GM19455 (cell line): ENCODE measurements around the gene RALB.
"Not testable (repeated sequence)": the region's sequence is repeated elsewhere in the genome, so short reads cannot be mapped to it uniquely, and the experiment has no call there.

Experiments used
- ATAC-seq: cut with Tn5 transposase; IDR thresholded peaks from one replicate; pipeline ENCODE4 v1.9.1; 2021; ENCODE audit not compliant: unreplicated experiment

RALB gene

DNA sequence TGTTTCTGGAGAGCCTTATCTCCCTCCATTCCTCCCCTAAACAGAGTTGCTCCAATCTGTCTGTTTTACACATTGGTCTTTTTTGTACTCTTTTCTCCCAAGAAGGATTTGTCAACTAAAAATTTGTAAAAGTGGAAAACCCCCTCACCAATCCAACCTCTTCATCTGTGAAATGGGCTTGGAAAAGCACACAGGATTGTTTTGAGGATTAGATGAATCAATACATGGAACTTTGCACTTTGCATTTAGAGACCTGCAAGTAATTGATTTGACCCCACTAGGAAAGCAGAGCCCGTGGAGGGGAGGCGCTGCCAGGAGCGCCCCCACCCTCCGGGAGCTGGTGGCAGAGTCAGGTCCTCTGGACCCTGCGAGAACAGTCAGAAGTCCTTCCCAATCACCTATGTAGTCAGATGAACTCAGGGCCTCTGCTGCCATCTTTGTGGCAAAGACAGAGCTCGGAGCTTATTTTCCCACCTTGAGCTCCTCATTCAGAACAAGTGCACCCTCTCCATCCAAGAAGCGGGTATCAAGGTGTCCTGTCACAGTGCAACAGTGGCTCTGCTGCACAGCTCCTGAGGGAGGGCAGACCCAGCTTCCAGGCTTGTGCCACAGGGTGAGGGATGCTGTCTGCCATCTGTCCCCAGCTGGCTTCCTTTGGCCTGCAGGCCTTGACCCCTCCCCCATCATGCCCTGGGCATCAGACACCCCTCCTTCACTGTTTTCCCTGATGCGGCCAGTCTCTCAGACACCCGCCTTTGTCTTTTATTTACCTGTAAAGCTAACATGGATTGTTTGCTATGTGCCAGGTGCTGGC, 27.7 kb upstream of the RALB start:
- no peak for ATAC-seq

GRCh38 chr2:120225549-120226065, 27.0 kb upstream of the RALB start:
- ATAC-seq = no peak

- no peak for ATAC-seq
These were observed 26.3 kb upstream of the RALB start for GRCh38 chr2:120226316-120226715.

DNA sequence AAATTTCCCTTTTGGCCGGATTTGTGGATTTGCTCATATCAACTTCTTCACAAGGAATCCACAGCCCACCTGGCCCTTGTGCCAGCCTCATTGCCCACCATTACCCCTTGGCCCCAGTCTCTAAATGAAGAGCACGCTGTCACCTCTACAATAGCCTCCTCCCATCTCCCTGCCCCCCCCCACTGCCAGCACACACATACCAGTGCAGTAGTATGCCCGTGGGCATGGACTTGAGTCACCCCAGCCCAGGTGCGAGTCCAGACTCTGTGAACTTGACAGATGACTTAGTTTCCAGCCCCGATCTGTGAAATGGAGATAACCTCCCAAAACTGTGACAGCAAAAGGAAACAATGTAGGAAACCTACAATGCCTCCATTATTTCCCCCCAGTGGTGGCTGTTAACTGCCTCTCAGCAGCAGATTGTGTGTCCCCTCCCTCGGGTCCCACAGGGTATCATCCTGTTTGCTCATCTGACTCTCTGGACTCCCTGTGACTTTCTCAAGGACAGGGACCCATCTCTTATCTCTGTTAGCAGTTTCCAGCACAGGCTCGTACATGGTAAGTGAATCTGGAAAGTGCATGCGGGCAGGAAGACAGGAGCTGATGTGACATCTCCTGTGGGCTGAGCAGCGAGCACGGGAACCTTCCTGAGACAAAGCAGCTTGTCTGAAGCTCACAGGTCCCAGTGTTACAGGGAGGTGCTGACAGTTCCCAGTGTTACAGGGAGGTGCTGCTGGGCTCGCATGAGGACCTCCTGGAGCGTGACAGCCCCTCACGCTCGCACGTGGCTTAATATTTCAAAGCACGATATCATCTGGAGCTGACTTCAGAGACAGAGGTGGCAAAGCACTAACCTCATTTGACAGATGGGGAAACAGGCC, 25.3 kb upstream of the RALB start:
- ATAC-seq = no peak

- no peak for ATAC-seq
These were observed 24.1 kb upstream of the RALB start for GRCh38 chr2:120228503-120228902.

GRCh38 chr2:120229341-120229740, 23.3 kb upstream of the RALB start:
- no peak for ATAC-seq

DNA sequence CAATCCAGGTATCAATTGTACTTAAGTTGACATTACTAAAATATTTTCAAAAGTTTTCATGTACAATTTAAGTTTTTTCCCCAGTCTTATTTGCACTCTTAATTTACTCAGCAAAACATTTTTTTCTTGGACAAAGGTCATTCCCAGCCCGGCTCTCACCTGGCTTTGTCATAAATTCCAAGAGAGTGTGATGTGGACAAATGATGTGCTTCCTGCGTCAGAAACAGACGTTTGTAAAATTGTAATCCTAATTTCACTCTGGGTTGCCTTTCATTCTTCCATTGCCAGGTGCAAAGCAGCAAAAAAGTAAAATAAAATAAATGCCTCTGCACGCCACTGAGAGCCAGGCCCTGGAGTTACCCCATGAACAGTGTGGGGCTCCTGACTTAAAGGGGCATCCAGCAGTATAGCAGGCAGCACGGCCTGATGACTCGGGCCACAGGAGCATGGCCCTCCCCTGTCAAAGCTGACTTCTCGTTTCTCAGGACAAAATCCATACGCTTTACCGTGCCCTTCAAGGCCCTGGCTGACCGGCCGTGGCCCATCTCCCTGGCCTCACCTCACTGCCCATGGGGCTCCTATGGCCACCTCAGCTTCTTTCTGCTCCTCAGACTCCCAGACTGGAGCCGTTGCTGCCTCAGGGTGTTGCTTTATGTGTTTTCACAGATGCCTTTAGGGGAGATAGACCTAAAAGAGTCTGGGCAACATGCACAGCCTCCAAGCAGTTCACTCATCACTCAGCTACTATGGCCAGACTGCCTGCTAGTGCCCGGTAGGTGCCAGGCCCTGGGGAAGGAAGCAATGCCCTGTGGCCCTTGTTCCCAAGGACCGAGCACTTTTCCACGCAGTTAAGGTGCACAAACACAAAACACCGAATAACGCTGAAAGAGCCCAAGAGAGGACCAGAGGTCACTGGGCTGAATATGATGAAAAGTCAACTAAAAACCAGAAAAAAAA, 21.9 kb upstream of the RALB start:
- no peak for ATAC-seq

GRCh38 chr2:120231564-120231973, 21.1 kb upstream of the RALB start:
- ATAC-seq = peak; percentile 14

- peak; percentile 76 for ATAC-seq
These were observed 20.5 kb upstream of the RALB start for GRCh38 chr2:120231974-120232635.

DNA sequence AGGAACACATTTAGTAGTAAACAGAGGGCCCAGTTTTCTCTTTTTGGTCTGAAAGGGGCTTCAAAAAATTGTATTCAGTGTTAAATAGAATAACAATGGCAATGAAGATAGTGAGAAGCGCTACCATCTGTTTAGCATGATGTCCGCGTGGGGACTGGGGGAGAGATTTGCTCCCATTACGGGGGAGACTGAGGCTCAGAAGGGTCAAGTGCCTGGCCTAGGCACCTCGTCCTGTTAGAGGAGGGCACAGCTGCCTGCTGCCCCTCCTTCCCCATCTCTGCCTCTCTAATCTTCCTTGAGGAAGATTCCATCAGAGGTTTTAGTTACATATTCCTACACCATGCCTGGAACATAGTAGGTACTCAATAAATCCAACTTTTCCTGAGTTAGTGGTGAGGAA, 19.4 kb upstream of the RALB start:
- no peak for ATAC-seq

DNA sequence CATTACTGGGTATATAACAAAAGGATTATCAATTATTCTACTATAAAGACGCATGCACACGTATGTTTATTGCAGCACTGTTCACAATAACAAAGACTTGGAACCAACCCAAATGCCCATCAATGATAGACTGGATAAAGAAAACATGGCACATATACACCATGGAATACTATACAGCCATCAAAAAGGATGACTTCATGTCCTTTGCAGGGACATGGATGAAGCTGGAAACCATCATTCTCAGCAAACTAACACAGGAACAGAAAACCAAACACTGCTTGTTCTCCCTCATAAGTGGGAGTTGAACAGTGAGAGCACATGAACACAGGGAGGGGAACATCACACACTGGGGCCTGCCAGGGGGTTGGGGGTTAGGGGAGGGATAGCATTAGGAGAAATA, 17.5 kb upstream of the RALB start:
- not testable (repeated sequence) for ATAC-seq

DNA sequence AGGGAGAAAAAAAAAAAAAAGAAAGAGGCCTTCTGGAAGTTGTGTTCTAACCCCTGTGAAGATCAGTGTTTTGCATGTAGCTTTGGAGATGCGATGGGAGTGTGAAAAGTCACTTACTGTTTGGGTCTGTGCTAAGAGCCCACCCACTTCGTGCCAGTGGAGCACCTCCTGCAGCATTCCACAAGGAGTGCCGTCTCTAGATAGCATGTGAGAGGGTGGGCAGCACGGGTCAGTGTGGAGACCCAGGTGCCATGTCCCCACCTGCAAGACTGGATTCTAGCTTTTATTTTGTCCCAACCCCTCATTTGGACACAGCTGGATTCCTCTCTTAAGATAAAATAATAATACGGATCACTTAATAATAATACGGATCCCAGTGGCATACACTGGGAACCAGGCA, 17.0 kb upstream of the RALB start:
- no peak for ATAC-seq

- ATAC-seq = no peak
These were observed 16.3 kb upstream of the RALB start for GRCh38 chr2:120236316-120236715.

DNA sequence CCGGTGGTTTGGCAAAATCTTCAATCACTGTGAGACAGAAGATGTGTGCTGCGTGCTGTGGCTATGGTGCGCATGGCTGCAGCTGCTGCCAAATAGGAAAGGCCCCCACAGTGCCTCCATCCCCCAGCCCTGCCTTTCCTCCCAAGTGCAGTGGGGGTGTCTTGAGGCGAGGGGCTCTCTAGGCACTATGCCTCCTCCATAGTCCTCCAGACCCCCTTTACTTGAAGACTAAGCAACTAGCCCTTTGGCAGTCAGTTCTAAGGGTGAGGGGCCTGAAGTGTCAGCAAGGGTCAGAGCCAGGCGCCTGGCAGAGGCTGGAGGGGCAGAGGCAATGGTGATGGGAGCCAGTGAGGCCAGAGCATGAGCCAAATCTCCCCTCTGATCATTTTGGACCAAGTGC, 15.9 kb upstream of the RALB start:
- ATAC-seq = no peak

GRCh38 chr2:120237491-120237902, 15.2 kb upstream of the RALB start:
- ATAC-seq = no peak

DNA sequence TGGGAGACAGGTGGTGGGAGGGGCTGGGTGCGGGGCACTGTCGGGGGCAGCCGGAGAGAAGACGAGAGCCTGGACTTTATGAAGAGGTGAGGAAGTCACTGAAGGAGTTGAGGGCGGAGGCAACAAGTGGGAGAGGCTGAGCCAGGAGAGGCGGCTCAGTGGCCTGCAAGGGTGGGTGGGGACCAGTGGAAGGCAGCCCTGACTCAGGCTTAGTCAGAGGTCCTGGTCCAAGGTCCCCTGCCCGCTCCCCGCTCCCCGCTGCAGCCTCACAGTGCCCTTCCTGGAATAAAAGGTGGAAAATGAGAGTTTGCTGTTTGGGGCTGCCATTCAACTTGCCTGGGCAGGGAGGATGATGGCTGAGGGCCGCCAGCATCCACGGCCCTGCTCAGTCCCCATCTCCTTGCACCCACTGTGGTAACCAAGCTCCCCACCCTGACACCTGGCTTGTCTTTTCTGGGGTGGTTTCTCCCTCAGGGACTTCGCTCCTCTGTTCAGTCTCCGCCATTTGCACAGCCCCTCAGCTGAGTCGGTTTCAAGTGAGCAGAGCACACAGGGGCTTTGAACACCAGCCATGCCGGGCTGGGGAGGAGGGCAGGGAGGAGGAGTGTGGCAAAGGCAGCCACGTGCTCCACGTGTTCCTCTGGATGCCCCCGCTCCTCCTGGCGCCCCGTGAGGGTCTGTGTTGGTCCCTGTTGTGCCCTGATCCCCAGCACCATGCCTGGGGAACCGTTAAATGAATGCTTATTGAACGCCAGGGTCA, 13.7 kb upstream of the RALB start:
- ATAC-seq = no peak

- no peak for ATAC-seq
These were observed 13.0 kb upstream of the RALB start for GRCh38 chr2:120239488-120240287.

DNA sequence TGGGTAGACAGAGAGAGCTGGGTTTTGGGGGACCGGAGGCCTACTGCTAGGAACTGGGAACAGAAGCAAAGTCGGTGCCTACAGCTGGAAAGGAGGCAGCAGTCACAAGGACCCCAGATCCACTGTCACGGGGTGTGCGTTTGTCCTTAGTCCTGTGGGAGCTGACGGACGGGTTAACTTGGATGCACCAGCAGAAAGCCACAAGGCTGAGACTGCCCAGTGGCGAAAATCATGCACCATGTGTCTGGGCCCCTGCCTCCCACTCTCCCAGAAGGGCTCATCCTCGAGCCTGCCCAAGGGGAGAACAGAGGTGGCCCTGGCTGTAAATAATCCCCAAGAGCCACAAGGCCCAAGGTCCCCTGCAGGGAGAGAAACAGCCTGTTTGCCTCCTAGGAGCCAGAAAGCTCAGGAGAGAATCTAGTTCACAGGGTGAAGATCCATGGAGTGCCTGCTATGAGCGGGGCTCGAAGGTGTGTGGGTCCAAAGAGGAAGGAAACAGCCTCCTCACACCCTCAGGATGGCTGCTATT, 11.7 kb upstream of the RALB start:
- no peak for ATAC-seq
